ENCODE data around the gene UBE2E2. TPM values are rescaled to one million over a fixed set of nuclear protein-coding genes. Genes with fewer than 3 reads are reported as not detected.

Gene UBE2E2
- polyA plus RNA-seq, 1 donor (not counting 4 experiments of a cell fraction or from before 2014, with no cell fraction given): 63.2 TPM

GRCh38 chr3:23492057-23492456, 288.9 kb downstream of the UBE2E2 start:
- peaks cover 9% of the 10 kb centered on the region for H3K4me1 ChIP-seq (ENCODE audit: control insufficient read depth, extremely low read depth, insufficient read depth, low read length)
- no peak for FAIRE-seq
- H3K79me2 ChIP-seq (ENCODE audit: control insufficient read depth, insufficient read depth, low read length): no peaks in the 10 kb centered on the region
- no peak overlapping the region for H3K9ac ChIP-seq (ENCODE audit: control insufficient read depth, extremely low read depth, insufficient read depth, low read length)
- peaks cover 3% of the 10 kb centered on the region for H4K20me1 ChIP-seq (ENCODE audit: control insufficient read depth, extremely low read depth, insufficient read depth, low read length)
- dilution Hi-C loops (cut with MboI; ENCODE audit: extremely low pct_ligation_motif_present, low sequenced_read_pairs): no loop called here
- TF ChIP-seq CTCF (optimal IDR thresholded peaks at IDR 0.05 in 1 of 3, IDR thresholded peaks at IDR 0.05 in 1 of 3, conservative IDR thresholded peaks at IDR 0.05 in 1 of 3; ENCODE audit: extremely low read depth in 1 of 3, insufficient read depth in 2 of 3, low read length in 3 of 3): no peak
- no peak for TF ChIP-seq EZH2 (IDR thresholded peaks at IDR 0.05; ENCODE audit: low read length)
- H3K9me3 ChIP-seq (ENCODE audit: control insufficient read depth, low read depth, low read length): no peaks in the 10 kb centered on the region
- H3K27ac ChIP-seq (ENCODE audit: control insufficient read depth, insufficient read depth, low read length): no peak overlapping the region
- no peak for DNase-seq (ENCODE audit: low read depth, low spot score)
- H2AFZ ChIP-seq (ENCODE audit: control insufficient read depth, low read length): no peak overlapping the region
- H3K36me3 ChIP-seq (ENCODE audit: control insufficient read depth in 2 of 2, extremely low read depth in 1 of 2, insufficient read depth in 2 of 2, low read length in 2 of 2): no peaks in the 10 kb centered on the region
- H3K4me3 ChIP-seq (ENCODE audit: control insufficient read depth in 2 of 3, extremely low read depth in 1 of 3, insufficient read depth in 2 of 3, low read depth in 1 of 3, low read length in 3 of 3): no peak overlapping the region
- no peaks in the 10 kb centered on the region for H3K27me3 ChIP-seq (ENCODE audit: control insufficient read depth, extremely low read depth, insufficient read depth, low read length)
- H3K4me2 ChIP-seq (ENCODE audit: control insufficient read depth, extremely low read depth, insufficient read depth, low read depth, low read length): no peak overlapping the region
- H3K9me1 ChIP-seq (ENCODE audit: control insufficient read depth, extremely low read depth, insufficient read depth, low read length): no peaks in the 10 kb centered on the region

GRCh38 chr3:23493889-23494288, 290.8 kb downstream of the UBE2E2 start:
- FAIRE-seq (peak; percentile 26), DNase-seq (ENCODE audit: low read depth, low spot score) (no peak)
- H3K27ac ChIP-seq (ENCODE audit: control insufficient read depth, insufficient read depth, low read length): no peak overlapping the region
- H3K9ac ChIP-seq (ENCODE audit: control insufficient read depth, extremely low read depth, insufficient read depth, low read length): no peak overlapping the region
- no peaks in the 10 kb centered on the region for H3K79me2 ChIP-seq (ENCODE audit: control insufficient read depth, insufficient read depth, low read length)
- no peak overlapping the region for H3K4me2 ChIP-seq (ENCODE audit: control insufficient read depth, extremely low read depth, insufficient read depth, low read depth, low read length)
- dilution Hi-C loops (cut with MboI; ENCODE audit: extremely low pct_ligation_motif_present, low sequenced_read_pairs): no loop called here
- H3K27me3 ChIP-seq (ENCODE audit: control insufficient read depth, extremely low read depth, insufficient read depth, low read length): no peaks in the 10 kb centered on the region
- H3K9me3 ChIP-seq (ENCODE audit: control insufficient read depth, low read depth, low read length): no peaks in the 10 kb centered on the region
- no peak overlapping the region for H3K4me3 ChIP-seq (ENCODE audit: control insufficient read depth in 2 of 3, extremely low read depth in 1 of 3, insufficient read depth in 2 of 3, low read depth in 1 of 3, low read length in 3 of 3)
- H3K36me3 ChIP-seq (ENCODE audit: control insufficient read depth in 2 of 2, extremely low read depth in 1 of 2, insufficient read depth in 2 of 2, low read length in 2 of 2): no peaks in the 10 kb centered on the region
- TF ChIP-seq EZH2 (IDR thresholded peaks at IDR 0.05; ENCODE audit: low read length) (no peak), CTCF (optimal IDR thresholded peaks at IDR 0.05 in 1 of 3, IDR thresholded peaks at IDR 0.05 in 1 of 3, conservative IDR thresholded peaks at IDR 0.05 in 1 of 3; ENCODE audit: extremely low read depth in 1 of 3, insufficient read depth in 2 of 3, low read length in 3 of 3) (no peak)
- peaks cover 3% of the 10 kb centered on the region for H4K20me1 ChIP-seq (ENCODE audit: control insufficient read depth, extremely low read depth, insufficient read depth, low read length)
- no peaks in the 10 kb centered on the region for H3K9me1 ChIP-seq (ENCODE audit: control insufficient read depth, extremely low read depth, insufficient read depth, low read length)
- peaks cover 9% of the 10 kb centered on the region for H3K4me1 ChIP-seq (ENCODE audit: control insufficient read depth, extremely low read depth, insufficient read depth, low read length)
- H2AFZ ChIP-seq (ENCODE audit: control insufficient read depth, low read length): no peak overlapping the region

All from keratinocyte (primary cell).